Esophagus muscularis mucosa (tissue), 4 donors: ENCODE measurements around the gene CRYBG2. TPM values are rescaled to one million over a fixed set of nuclear protein-coding genes. Genes with fewer than 3 reads are reported as not detected.
"Not testable (repeated sequence)": the region's sequence is repeated elsewhere in the genome, so short reads cannot be mapped to it uniquely, and the experiment has no call there.

Source experiments
- DNase-seq: peaks from one replicate; pipeline ENCODE4 v3.0.0-alpha.2; 2017; ENCODE audit errors: extremely low spot score
- H3K27ac ChIP-seq, 4 donors: fragments of 200-600 bp; sonication (generic); replicated peaks in 1 of 4; 1 replicate in 3 of 4; 2 replicates in 1 of 4; pipeline ENCODE4 v1.5.1; 2016 to 2019; ENCODE audit warnings: mild to moderate bottlenecking in 1 of 4
- H3K27me3 ChIP-seq, 4 donors: fragments of 200-600 bp; sonication (generic); one replicate each; pipeline versions ENCODE4 v1.5.1 to v1.6.0; 2016 to 2019
- H3K36me3 ChIP-seq, 4 donors: fragments of 200-600 bp; sonication (generic); one replicate each; pipeline ENCODE4 v1.5.1; 2016 to 2019
- H3K4me1 ChIP-seq, 4 donors: fragments of 200-600 bp; sonication (generic); one replicate each; pipeline ENCODE4 v1.5.1; 2016 to 2019
- H3K4me3 ChIP-seq, 4 donors: fragments of 200-600 bp; sonication (generic); 1 replicate in 2 of 4; 2 replicates in 2 of 4; pipeline ENCODE4 v1.5.1; 2016 to 2019; ENCODE audit warnings: mild to moderate bottlenecking in 4 of 4, moderate library complexity in 1 of 4
- H3K9me3 ChIP-seq, 4 donors: fragments of 200-600 bp; sonication (generic); 1 replicate in 3 of 4; 2 replicates in 1 of 4; pipeline ENCODE4 v1.5.1; 2016 to 2019
- EP300 ChIP-seq: sonication (generic); formaldehyde crosslinking; IDR thresholded peaks from one replicate; pipeline ENCODE4 v1.6.1; 2017; ENCODE audit warnings: antibody characterized with exemption
- POLR2A ChIP-seq: fragments of 450-650 bp; IDR thresholded peaks from one replicate; pipeline ENCODE4 v1.6.1; 2017; ENCODE audit warnings: antibody characterized with exemption, moderate library complexity, mild to moderate bottlenecking, low read depth
- POLR2AphosphoS5 ChIP-seq, 2 donors: sonication (generic); formaldehyde crosslinking; IDR thresholded peaks; one replicate each; pipeline ENCODE4 v1.6.1; 2017; ENCODE audit warnings: antibody characterized with exemption in 2 of 2
- WGBS: methylation state at CpG from one replicate; pipeline ENCODE4 v1.1.5; 2018; 5-methylcytosine and 5-hydroxymethylcytosine counted together
- intact Hi-C: fragments of 100-400 bp; cut with DNase I; formaldehyde crosslinking; loops from one replicate; pipeline ENCODE4 v1.15.1; 2023
- total RNA-seq, 4 donors: library from RNA; depleted of rRNA; stranded (reverse); fragments of >200 nt; gene quantifications; one replicate each; pipeline versions ENCODE4 v1.1.0 to v1.2.1, GENCODE V29; 2016
- TF ChIP-seq, protein P1 (sequence below), 3 experiments: fragments of 200-600 bp in 2 of 3; fragments of 450-650 bp in 1 of 3; sonication (generic) in 2 of 3; IDR thresholded peaks; one replicate each; pipeline ENCODE4 v1.5.1; 2017 to 2019; ENCODE audit warnings: antibody characterized with exemption in 3 of 3, mild to moderate bottlenecking in 2 of 3, moderate library complexity in 1 of 3

CRYBG2 gene
- total RNA-seq, 4 donors from 2014 or later = 0.42 to 0.86 TPM; not detected in 2

- Histone ChIP-seq H3K9me3 (no peaks in the 10 kb centered on the region), H3K4me1 (no peaks in the 10 kb centered on the region), H3K36me3 (no peaks in the 10 kb centered on the region), H3K4me3 (no peak overlapping the region), H3K27ac (no peak overlapping the region), H3K27me3 (peaks cover 0 to 31% (median 0%) of the 10 kb centered on the region in 4 donors)
- TF ChIP-seq POLR2AphosphoS5 (IDR thresholded peaks at IDR 0.05) (no peak), POLR2A (no peak), EP300 (no peak)
- TF ChIP-seq, protein P1, sequence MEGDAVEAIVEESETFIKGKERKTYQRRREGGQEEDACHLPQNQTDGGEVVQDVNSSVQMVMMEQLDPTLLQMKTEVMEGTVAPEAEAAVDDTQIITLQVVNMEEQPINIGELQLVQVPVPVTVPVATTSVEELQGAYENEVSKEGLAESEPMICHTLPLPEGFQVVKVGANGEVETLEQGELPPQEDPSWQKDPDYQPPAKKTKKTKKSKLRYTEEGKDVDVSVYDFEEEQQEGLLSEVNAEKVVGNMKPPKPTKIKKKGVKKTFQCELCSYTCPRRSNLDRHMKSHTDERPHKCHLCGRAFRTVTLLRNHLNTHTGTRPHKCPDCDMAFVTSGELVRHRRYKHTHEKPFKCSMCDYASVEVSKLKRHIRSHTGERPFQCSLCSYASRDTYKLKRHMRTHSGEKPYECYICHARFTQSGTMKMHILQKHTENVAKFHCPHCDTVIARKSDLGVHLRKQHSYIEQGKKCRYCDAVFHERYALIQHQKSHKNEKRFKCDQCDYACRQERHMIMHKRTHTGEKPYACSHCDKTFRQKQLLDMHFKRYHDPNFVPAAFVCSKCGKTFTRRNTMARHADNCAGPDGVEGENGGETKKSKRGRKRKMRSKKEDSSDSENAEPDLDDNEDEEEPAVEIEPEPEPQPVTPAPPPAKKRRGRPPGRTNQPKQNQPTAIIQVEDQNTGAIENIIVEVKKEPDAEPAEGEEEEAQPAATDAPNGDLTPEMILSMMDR (IDR thresholded peaks at IDR 0.05) = no peak
- 84% methylated on average over 8 of the region's 8 CpGs for WGBS
- DNase-seq = no peak
- intact Hi-C loops = no loop called here
Measured at GRCh38 chr1:26395754-26396153, 41.8 kb upstream of the CRYBG2 start.

GRCh38 chr1:26391450-26391849 is 37.5 kb upstream of the CRYBG2 start:
- intact Hi-C loops = no loop called here
- H3K4me1 ChIP-seq = no peaks in the 10 kb centered on the region
- H3K27me3 ChIP-seq = peaks cover 0 to 64% (median 0%) of the 10 kb centered on the region in 4 donors

DNA sequence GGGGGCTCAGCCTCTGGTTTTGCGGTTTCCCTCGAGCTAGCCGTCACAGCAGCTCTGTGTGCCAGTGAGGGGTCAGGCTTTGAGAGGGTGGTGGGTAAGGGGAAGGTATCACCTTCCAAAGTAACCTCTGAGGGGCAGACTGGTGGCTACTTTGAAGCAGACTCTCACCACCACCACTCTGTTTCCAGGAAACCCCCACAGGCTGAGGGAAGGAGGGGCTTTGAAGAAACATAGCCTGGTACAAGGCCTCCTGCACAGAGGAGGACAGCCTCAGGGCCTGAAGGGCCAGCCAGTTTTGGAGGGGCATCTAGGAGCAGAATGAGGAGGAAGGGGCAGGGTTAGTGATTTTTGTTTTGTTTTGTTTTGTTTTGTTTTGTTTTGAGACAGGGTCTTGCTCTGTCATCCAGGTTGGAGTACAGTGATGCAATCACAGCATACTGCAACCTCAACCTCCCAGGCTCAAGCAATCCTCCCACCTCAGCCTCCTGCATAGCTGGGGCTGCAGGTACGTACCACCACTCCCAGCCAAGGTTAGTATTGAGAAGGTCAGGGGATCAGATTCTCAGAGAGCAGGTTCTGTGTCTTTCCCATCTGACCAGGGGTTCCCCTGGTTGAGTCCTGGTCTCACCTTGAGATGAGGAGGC is 35.8 kb upstream of the CRYBG2 start:
- 86% methylated on average over 4 of the region's 4 CpGs for WGBS
- no peak for DNase-seq
- no peak overlapping the region for H3K27ac ChIP-seq
- H3K9me3 ChIP-seq = no peaks in the 10 kb centered on the region
- no peak overlapping the region for H3K4me3 ChIP-seq
- peaks cover 0 to 70% (median 0%) of the 10 kb centered on the region in 4 donors for H3K27me3 ChIP-seq
- TF ChIP-seq POLR2A = no peak
- TF ChIP-seq, protein P1 (IDR thresholded peaks at IDR 0.05) = no peak
- TF ChIP-seq POLR2AphosphoS5 (IDR thresholded peaks at IDR 0.05) = no peak
- no peak for TF ChIP-seq EP300
- intact Hi-C loops = no loop called here
- no peaks in the 10 kb centered on the region for H3K4me1 ChIP-seq
- H3K36me3 ChIP-seq = no peaks in the 10 kb centered on the region

More at GRCh38 chr1:26391450-26391849, 37.5 kb upstream of the CRYBG2 start:
- Histone ChIP-seq H3K27ac (no peak overlapping the region), H3K4me3 (no peak overlapping the region), H3K9me3 (no peaks in the 10 kb centered on the region), H3K36me3 (no peaks in the 10 kb centered on the region)
- TF ChIP-seq EP300 = no peak
- 9% methylated on average over 2 of the region's 3 CpGs for WGBS
- no peak for DNase-seq

DNA sequence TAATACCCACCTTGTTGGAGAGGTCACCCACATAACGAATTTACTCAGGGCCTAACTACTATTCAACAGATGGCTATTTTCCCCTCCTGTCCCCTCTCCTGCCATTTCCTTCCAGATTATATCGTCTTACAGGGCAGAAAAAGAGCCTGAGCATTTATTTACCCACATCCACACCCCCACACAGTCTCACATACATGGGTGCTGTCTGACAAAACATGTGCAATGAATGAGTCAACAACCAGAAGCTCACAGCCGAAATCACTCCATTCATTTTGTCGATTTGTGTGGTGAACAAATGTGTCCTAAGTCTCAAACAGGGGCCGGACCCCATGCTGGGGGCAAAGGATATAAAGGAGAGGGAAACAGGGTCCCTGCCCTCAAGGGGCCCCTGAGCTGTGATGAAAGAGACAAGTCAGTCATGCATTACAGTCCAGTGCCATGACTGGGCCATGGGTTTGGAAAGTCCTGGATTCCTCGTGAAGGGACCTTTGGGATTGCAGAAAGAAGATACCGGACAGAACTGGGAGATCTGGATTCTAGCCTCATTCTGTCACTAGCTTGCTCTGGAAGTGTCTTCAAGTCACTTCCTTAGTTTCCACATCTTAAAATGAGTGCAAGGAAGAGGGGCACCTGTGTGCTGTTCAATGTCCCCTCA is 35.0 kb upstream of the CRYBG2 start:
- H3K9me3 ChIP-seq = no peaks in the 10 kb centered on the region
- H3K27me3 ChIP-seq = peaks cover 0 to 64% (median 0%) of the 10 kb centered on the region in 4 donors
- no peak for DNase-seq
- TF ChIP-seq, protein P1 (IDR thresholded peaks at IDR 0.05) = no peak
- TF ChIP-seq EP300 (no peak), POLR2A (no peak), POLR2AphosphoS5 (IDR thresholded peaks at IDR 0.05) (no peak)
- intact Hi-C loops = no loop called here
- no peak overlapping the region for H3K4me3 ChIP-seq
- 78% methylated on average over 6 of the region's 7 CpGs for WGBS
- H3K36me3 ChIP-seq = no peaks in the 10 kb centered on the region
- H3K27ac ChIP-seq = no peak overlapping the region
- no peaks in the 10 kb centered on the region for H3K4me1 ChIP-seq

DNA sequence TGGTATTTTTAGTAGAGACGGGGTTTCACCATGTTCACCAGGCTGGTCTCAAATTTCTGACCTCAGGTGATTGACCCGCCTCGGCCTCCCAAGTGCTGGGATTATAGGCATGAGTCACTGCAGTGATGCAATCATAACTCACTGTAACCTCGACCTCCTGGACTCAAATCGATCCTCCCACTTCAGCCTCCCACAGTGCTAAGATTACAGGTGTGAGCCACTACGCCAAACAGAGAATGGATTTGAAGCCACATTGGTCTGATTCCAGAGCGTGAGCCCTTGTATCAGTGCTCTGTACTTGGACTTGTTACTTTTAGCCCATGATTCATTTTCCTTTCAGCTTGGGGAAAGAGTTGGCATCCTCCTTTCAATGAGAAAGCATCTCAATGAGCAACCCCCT is 33.5 kb upstream of the CRYBG2 start:
- TF ChIP-seq, protein P1 (IDR thresholded peaks at IDR 0.05) = no peak
- TF ChIP-seq EP300 (no peak), POLR2AphosphoS5 (IDR thresholded peaks at IDR 0.05) (no peak), POLR2A (no peak)
- WGBS = 77% methylated on average over 7 of the region's 7 CpGs
- H3K27me3 ChIP-seq = peaks cover 0 to 56% (median 0%) of the 10 kb centered on the region in 4 donors
- H3K4me1 ChIP-seq = no peaks in the 10 kb centered on the region
- H3K36me3 ChIP-seq = no peaks in the 10 kb centered on the region
- H3K4me3 ChIP-seq = no peak overlapping the region
- no peak for DNase-seq
- no peaks in the 10 kb centered on the region for H3K9me3 ChIP-seq
- H3K27ac ChIP-seq = no peak overlapping the region
- intact Hi-C loops = no loop called here

- H3K36me3 ChIP-seq, H3K4me1 ChIP-seq, H3K27ac ChIP-seq, DNase-seq, H3K9me3 ChIP-seq, H3K4me3 ChIP-seq, intact Hi-C loops: not testable (repeated sequence)
- WGBS = 79% methylated on average over 3 of the region's 3 CpGs
- H3K27me3 ChIP-seq = peaks cover 0 to 55% (median 0%) of the 10 kb centered on the region in 4 donors
Measured at GRCh38 chr1:26385063-26385462, 31.1 kb upstream of the CRYBG2 start.
